Measurements from ENCODE around the gene NHEJ1.

NHEJ1 gene

GRCh38 chr2:219140722-219141121 is 19.9 kb downstream of the NHEJ1 start:
- no peak overlapping the region for H3K27ac ChIP-seq (ENCODE audit: low read depth, low read length)
- H3K9ac ChIP-seq (ENCODE audit: low read length in 5 of 5): no peak overlapping the region
- no peaks in the 10 kb centered on the region for H3K4me1 ChIP-seq (ENCODE audit: control insufficient read depth in 5 of 5, insufficient read depth in 5 of 5, low read length in 5 of 5)
- peaks cover 31 to 54% (median 36%) of the 10 kb centered on the region in 5 donors for H3K36me3 ChIP-seq (ENCODE audit: control insufficient read depth in 5 of 5, insufficient read depth in 5 of 5, low read length in 5 of 5)
- H3K27me3 ChIP-seq (ENCODE audit: control insufficient read depth in 5 of 5, insufficient read depth in 4 of 5, low read length in 5 of 5): no peaks in the 10 kb centered on the region
- H3K4me3 ChIP-seq (ENCODE audit: low read depth in 1 of 5, low read length in 5 of 5): no peak overlapping the region
- no peaks in the 10 kb centered on the region for H3K9me3 ChIP-seq (ENCODE audit: control insufficient read depth in 5 of 5, low read length in 5 of 5)

GRCh38 chr2:219133976-219134375 is 26.6 kb downstream of the NHEJ1 start:
- no peak overlapping the region for H3K9ac ChIP-seq (ENCODE audit: low read length in 5 of 5)
- no peak overlapping the region for H3K4me3 ChIP-seq (ENCODE audit: low read depth in 1 of 5, low read length in 5 of 5)
- no peaks in the 10 kb centered on the region for H3K27me3 ChIP-seq (ENCODE audit: control insufficient read depth in 5 of 5, insufficient read depth in 4 of 5, low read length in 5 of 5)
- H3K27ac ChIP-seq (ENCODE audit: low read depth, low read length): no peak overlapping the region
- peaks cover 0 to 9% (median 5%) of the 10 kb centered on the region in 5 donors for H3K36me3 ChIP-seq (ENCODE audit: control insufficient read depth in 5 of 5, insufficient read depth in 5 of 5, low read length in 5 of 5)
- H3K4me1 ChIP-seq (ENCODE audit: control insufficient read depth in 5 of 5, insufficient read depth in 5 of 5, low read length in 5 of 5): peaks cover 0 to under 1% (median 0%) of the 10 kb centered on the region in 5 donors
- H3K9me3 ChIP-seq (ENCODE audit: control insufficient read depth in 5 of 5, low read length in 5 of 5): no peaks in the 10 kb centered on the region

DNA sequence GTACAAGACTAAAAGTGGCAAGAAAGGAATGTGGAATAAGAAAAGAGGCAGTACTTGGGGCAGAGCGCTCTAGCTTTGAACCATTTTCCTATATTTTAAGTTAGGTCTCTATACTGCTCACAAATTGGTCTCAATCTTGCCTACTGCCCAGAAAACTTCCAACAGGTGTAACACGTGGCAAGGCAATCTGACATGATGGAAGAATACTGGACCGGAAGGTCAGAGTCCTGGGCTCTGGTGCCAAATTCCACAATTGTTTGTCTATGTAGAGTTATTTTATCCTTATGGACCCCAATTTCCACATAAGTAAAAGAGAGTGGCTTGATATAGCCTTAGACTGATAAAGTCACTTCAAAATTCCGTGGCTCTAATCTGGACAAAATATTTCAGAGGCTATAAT is 28.9 kb downstream of the NHEJ1 start:
- H3K36me3 ChIP-seq (ENCODE audit: control insufficient read depth in 5 of 5, insufficient read depth in 5 of 5, low read length in 5 of 5): peaks cover 0 to 5% (median 2%) of the 10 kb centered on the region in 5 donors
- H3K27me3 ChIP-seq (ENCODE audit: control insufficient read depth in 5 of 5, insufficient read depth in 4 of 5, low read length in 5 of 5): no peaks in the 10 kb centered on the region
- H3K9me3 ChIP-seq (ENCODE audit: control insufficient read depth in 5 of 5, low read length in 5 of 5): no peaks in the 10 kb centered on the region
- peaks cover 0 to 12% (median 8%) of the 10 kb centered on the region in 5 donors for H3K4me1 ChIP-seq (ENCODE audit: control insufficient read depth in 5 of 5, insufficient read depth in 5 of 5, low read length in 5 of 5)
- no peak overlapping the region for H3K4me3 ChIP-seq (ENCODE audit: low read depth in 1 of 5, low read length in 5 of 5)
- H3K9ac ChIP-seq (ENCODE audit: low read length in 5 of 5): no peak overlapping the region
- H3K27ac ChIP-seq (ENCODE audit: low read depth, low read length): no peak overlapping the region

GRCh38 chr2:219131327-219131726 is 29.3 kb downstream of the NHEJ1 start:
- Histone ChIP-seq H3K36me3 (ENCODE audit: control insufficient read depth in 5 of 5, insufficient read depth in 5 of 5, low read length in 5 of 5) (peaks cover 0 to 5% (median 2%) of the 10 kb centered on the region in 5 donors), H3K9ac (ENCODE audit: low read length in 5 of 5) (no peak overlapping the region)

DNA sequence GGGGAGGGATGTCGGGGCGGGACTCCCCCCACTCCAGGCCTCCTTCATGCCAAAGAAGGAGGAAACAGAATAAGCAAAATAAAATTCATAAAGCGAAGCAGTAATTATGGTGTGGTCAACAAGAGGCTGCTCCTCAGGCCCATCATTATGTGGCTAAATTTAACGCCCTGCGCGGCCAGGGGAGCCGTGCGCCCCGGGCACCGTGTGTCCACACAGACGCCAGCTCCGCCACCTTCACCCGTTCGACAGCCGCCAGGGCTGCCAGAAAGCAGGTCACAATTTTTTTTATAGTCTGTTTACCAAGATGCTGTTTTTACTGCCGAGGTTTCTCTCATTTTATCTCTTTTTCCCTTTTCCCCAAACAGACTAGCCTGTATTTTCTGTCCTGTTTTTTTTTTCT is 31.0 kb downstream of the NHEJ1 start:
- no peak overlapping the region for H3K9ac ChIP-seq (ENCODE audit: low read length in 5 of 5)
- peaks cover 0 to 5% (median 2%) of the 10 kb centered on the region in 5 donors for H3K36me3 ChIP-seq (ENCODE audit: control insufficient read depth in 5 of 5, insufficient read depth in 5 of 5, low read length in 5 of 5)
- H3K27ac ChIP-seq (ENCODE audit: low read depth, low read length): no peak overlapping the region
- H3K27me3 ChIP-seq (ENCODE audit: control insufficient read depth in 5 of 5, insufficient read depth in 4 of 5, low read length in 5 of 5): no peaks in the 10 kb centered on the region
- H3K4me3 ChIP-seq (ENCODE audit: low read depth in 1 of 5, low read length in 5 of 5): no peak overlapping the region
- no peaks in the 10 kb centered on the region for H3K9me3 ChIP-seq (ENCODE audit: control insufficient read depth in 5 of 5, low read length in 5 of 5)
- peaks cover 0 to 22% (median 16%) of the 10 kb centered on the region in 5 donors for H3K4me1 ChIP-seq (ENCODE audit: control insufficient read depth in 5 of 5, insufficient read depth in 5 of 5, low read length in 5 of 5)

More at GRCh38 chr2:219131327-219131726, 29.3 kb downstream of the NHEJ1 start:
- Histone ChIP-seq H3K4me3 (ENCODE audit: low read depth in 1 of 5, low read length in 5 of 5) (no peak overlapping the region), H3K27ac (ENCODE audit: low read depth, low read length) (no peak overlapping the region), H3K27me3 (ENCODE audit: control insufficient read depth in 5 of 5, insufficient read depth in 4 of 5, low read length in 5 of 5) (no peaks in the 10 kb centered on the region), H3K4me1 (ENCODE audit: control insufficient read depth in 5 of 5, insufficient read depth in 5 of 5, low read length in 5 of 5) (peaks cover 0 to 12% (median 8%) of the 10 kb centered on the region in 5 donors), H3K9me3 (ENCODE audit: control insufficient read depth in 5 of 5, low read length in 5 of 5) (no peaks in the 10 kb centered on the region)

DNA sequence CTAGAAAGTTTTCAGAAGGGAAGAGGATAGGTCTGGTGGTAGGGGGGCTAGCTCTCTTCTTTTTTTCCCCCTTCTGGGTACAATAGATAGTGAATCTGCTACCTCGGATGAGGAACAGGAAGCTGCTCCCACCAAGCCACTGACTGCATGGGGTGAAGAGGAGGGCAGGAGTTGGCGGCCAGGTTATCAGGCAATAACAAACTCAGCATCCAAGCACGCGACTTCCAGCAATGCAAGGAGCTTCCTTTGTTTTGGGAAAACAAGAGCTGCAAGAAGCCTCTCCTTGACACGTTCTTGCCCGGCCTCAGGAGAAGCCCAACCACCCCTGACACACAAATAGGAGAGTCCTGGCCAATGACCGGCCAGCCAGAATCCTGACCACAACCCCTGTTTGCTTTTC is 32.2 kb downstream of the NHEJ1 start:
- peaks cover 0 to 5% (median 2%) of the 10 kb centered on the region in 5 donors for H3K36me3 ChIP-seq (ENCODE audit: control insufficient read depth in 5 of 5, insufficient read depth in 5 of 5, low read length in 5 of 5)
- peaks cover 0 to 22% (median 16%) of the 10 kb centered on the region in 5 donors for H3K4me1 ChIP-seq (ENCODE audit: control insufficient read depth in 5 of 5, insufficient read depth in 5 of 5, low read length in 5 of 5)
- no peak overlapping the region for H3K27ac ChIP-seq (ENCODE audit: low read depth, low read length)
- H3K27me3 ChIP-seq (ENCODE audit: control insufficient read depth in 5 of 5, insufficient read depth in 4 of 5, low read length in 5 of 5): no peaks in the 10 kb centered on the region
- H3K9me3 ChIP-seq (ENCODE audit: control insufficient read depth in 5 of 5, low read length in 5 of 5): no peaks in the 10 kb centered on the region
- H3K9ac ChIP-seq (ENCODE audit: low read length in 5 of 5): no peak overlapping the region
- no peak overlapping the region for H3K4me3 ChIP-seq (ENCODE audit: low read depth in 1 of 5, low read length in 5 of 5)

DNA sequence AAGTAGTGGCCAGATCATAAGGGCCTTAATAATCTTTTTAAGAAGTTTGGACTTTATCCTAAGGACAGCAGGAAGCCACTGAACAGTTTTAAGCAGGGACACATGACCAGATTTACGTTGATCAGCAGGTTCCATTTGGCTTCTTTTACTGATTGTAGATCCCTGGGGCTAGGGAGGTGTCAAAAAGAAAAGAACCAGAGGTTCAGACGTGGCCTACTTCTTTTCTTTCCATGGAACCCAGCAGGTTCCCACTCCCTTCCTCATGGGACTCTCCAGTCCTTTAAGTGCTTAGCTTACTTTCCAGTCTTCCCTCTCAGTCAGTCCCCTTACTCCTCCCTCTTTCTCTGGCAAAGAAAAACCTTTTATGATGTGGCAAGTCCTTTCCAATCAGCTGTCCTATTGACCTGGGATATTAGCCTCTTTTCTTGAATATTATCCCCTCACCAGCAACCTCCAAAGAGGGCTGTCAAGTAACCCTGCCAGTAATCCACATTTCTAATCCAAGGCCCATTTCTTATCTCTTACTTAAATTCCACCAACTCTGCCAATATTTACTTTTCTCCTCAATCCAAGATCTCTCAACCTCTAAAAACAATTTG is 33.5 kb downstream of the NHEJ1 start:
- peaks cover 0 to 22% (median 16%) of the 10 kb centered on the region in 5 donors for H3K4me1 ChIP-seq (ENCODE audit: control insufficient read depth in 5 of 5, insufficient read depth in 5 of 5, low read length in 5 of 5)
- H3K4me3 ChIP-seq (ENCODE audit: low read depth in 1 of 5, low read length in 5 of 5): no peak overlapping the region
- H3K27ac ChIP-seq (ENCODE audit: low read depth, low read length): no peak overlapping the region
- H3K36me3 ChIP-seq (ENCODE audit: control insufficient read depth in 5 of 5, insufficient read depth in 5 of 5, low read length in 5 of 5): peaks cover 0 to 4% (median 0%) of the 10 kb centered on the region in 5 donors
- H3K9ac ChIP-seq (ENCODE audit: low read length in 5 of 5): no peak overlapping the region
- H3K9me3 ChIP-seq (ENCODE audit: control insufficient read depth in 5 of 5, low read length in 5 of 5): no peaks in the 10 kb centered on the region
- H3K27me3 ChIP-seq (ENCODE audit: control insufficient read depth in 5 of 5, insufficient read depth in 4 of 5, low read length in 5 of 5): no peaks in the 10 kb centered on the region

GRCh38 chr2:219126555-219126954 is 34.1 kb downstream of the NHEJ1 start:
- Histone ChIP-seq H3K4me3 (ENCODE audit: low read depth in 1 of 5, low read length in 5 of 5) (no peak overlapping the region), H3K9ac (ENCODE audit: low read length in 5 of 5) (no peak overlapping the region), H3K27me3 (ENCODE audit: control insufficient read depth in 5 of 5, insufficient read depth in 4 of 5, low read length in 5 of 5) (no peaks in the 10 kb centered on the region), H3K27ac (ENCODE audit: low read depth, low read length) (no peak overlapping the region), H3K9me3 (ENCODE audit: control insufficient read depth in 5 of 5, low read length in 5 of 5) (no peaks in the 10 kb centered on the region), H3K4me1 (ENCODE audit: control insufficient read depth in 5 of 5, insufficient read depth in 5 of 5, low read length in 5 of 5) (peaks cover 0 to 22% (median 16%) of the 10 kb centered on the region in 5 donors), H3K36me3 (ENCODE audit: control insufficient read depth in 5 of 5, insufficient read depth in 5 of 5, low read length in 5 of 5) (peaks cover 0 to 4% (median 0%) of the 10 kb centered on the region in 5 donors)

DNA sequence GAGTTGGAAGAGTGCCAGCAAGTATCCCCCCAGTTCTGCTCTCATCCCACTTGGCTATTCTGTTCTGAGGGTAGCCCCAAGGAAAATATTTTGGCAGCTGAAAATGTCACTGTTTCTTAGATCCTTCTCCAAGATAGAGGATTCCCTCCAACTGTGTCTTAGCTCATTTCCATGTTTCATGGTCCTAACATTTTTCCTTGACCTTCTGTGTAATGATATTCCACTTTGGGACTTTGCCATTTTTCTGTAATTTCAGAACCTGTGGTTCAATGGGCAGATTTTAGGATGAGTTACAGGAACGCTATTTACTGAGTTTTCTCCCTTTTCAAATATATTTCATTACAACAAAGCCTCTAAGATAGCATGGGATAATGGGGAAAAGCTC is 34.7 kb downstream of the NHEJ1 start:
- Histone ChIP-seq H3K36me3 (ENCODE audit: control insufficient read depth in 5 of 5, insufficient read depth in 5 of 5, low read length in 5 of 5) (peaks cover 0 to 4% (median 0%) of the 10 kb centered on the region in 5 donors), H3K4me1 (ENCODE audit: control insufficient read depth in 5 of 5, insufficient read depth in 5 of 5, low read length in 5 of 5) (peaks cover 0 to 22% (median 16%) of the 10 kb centered on the region in 5 donors), H3K4me3 (ENCODE audit: low read depth in 1 of 5, low read length in 5 of 5) (no peak overlapping the region), H3K27ac (ENCODE audit: low read depth, low read length) (no peak overlapping the region), H3K9ac (ENCODE audit: low read length in 5 of 5) (peak overlapping the region in 1 of 5 donors; percentile 21), H3K27me3 (ENCODE audit: control insufficient read depth in 5 of 5, insufficient read depth in 4 of 5, low read length in 5 of 5) (no peaks in the 10 kb centered on the region), H3K9me3 (ENCODE audit: control insufficient read depth in 5 of 5, low read length in 5 of 5) (no peaks in the 10 kb centered on the region)

GRCh38 chr2:219125225-219125885 is 35.3 kb downstream of the NHEJ1 start:
- H3K36me3 ChIP-seq (ENCODE audit: control insufficient read depth in 5 of 5, insufficient read depth in 5 of 5, low read length in 5 of 5): peaks cover 0 to under 1% (median 0%) of the 10 kb centered on the region in 5 donors
- peak overlapping the region in 1 of 5 donors; percentile 21 for H3K9ac ChIP-seq (ENCODE audit: low read length in 5 of 5)
- no peak overlapping the region for H3K4me3 ChIP-seq (ENCODE audit: low read depth in 1 of 5, low read length in 5 of 5)
- no peaks in the 10 kb centered on the region for H3K27me3 ChIP-seq (ENCODE audit: control insufficient read depth in 5 of 5, insufficient read depth in 4 of 5, low read length in 5 of 5)
- H3K4me1 ChIP-seq (ENCODE audit: control insufficient read depth in 5 of 5, insufficient read depth in 5 of 5, low read length in 5 of 5): peaks cover 0 to 22% (median 16%) of the 10 kb centered on the region in 5 donors
- no peaks in the 10 kb centered on the region for H3K9me3 ChIP-seq (ENCODE audit: control insufficient read depth in 5 of 5, low read length in 5 of 5)
- no peak overlapping the region for H3K27ac ChIP-seq (ENCODE audit: low read depth, low read length)
